Measurements from ENCODE around the gene ELP2.
A peak's percentile ranks its signal among the peaks of the same experiment; 100 is the strongest.

ELP2 gene

GRCh38 chr18:36217348-36217747 is 87.6 kb downstream of the ELP2 start:
- ChIA-PET CTCF (no interaction called here), POLR2A (no interaction called here)
- Histone ChIP-seq H3K27ac (ENCODE audit: extremely low read depth, low read depth, low read length) (no peak overlapping the region), H3K9me3 (ENCODE audit: control insufficient read depth, insufficient read depth, low read depth, low read length) (no peaks in the 10 kb centered on the region), H3K36me3 (ENCODE audit: control insufficient read depth in 2 of 2, insufficient read depth in 1 of 2, low read length in 2 of 2) (no peaks in the 10 kb centered on the region), H3K4me3 (ENCODE audit: low read depth, low read length) (no peak overlapping the region), H3K4me1 (ENCODE audit: control insufficient read depth, insufficient read depth, low read length) (no peaks in the 10 kb centered on the region)
- no peak for TF ChIP-seq ZBTB44 (tag by site-specific recombination; IDR thresholded peaks at IDR 0.05)
- no peak for TF ChIP-seq ZNF112 (tag by site-specific recombination; IDR thresholded peaks at IDR 0.05)
- TF ChIP-seq ELK4 (IDR thresholded peaks at IDR 0.05; ENCODE audit: borderline replicate concordance, low read depth, low read length) = no peak
- no peak for TF ChIP-seq KLF16 (tag by site-specific recombination; IDR thresholded peaks at IDR 0.05)
- TF ChIP-seq ZNF146 (tag by site-specific recombination; IDR thresholded peaks at IDR 0.05) = no peak

GRCh38 chr18:36229188-36229587 is 99.5 kb downstream of the ELP2 start:
- peaks cover 0 to 3% of the 10 kb centered on the region in 2 experiments; a peak in 1 of 3 replicates for H3K36me3 ChIP-seq (ENCODE audit: control insufficient read depth in 2 of 2, insufficient read depth in 1 of 2, low read length in 2 of 2)
- H3K4me3 ChIP-seq (ENCODE audit: low read depth, low read length) = no peak overlapping the region
- H3K9me3 ChIP-seq (ENCODE audit: control insufficient read depth, insufficient read depth, low read depth, low read length) = no peaks in the 10 kb centered on the region
- TF ChIP-seq TRIM28 (IDR thresholded peaks at IDR 0.05; ENCODE audit: borderline replicate concordance, low read length) (peak; percentile 99), ZNF626 (tag by site-specific recombination; IDR thresholded peaks at IDR 0.05) (0 out of 2 replicates have a peak, but pooled peaks have one; percentile 17), SETDB1 (IDR thresholded peaks at IDR 0.05; ENCODE audit: insufficient read length, low read length) (peak; percentile 99), ZNF791 (tag by site-specific recombination; IDR thresholded peaks at IDR 0.05) (peak; percentile 99), EGR2 (tag by site-specific recombination; IDR thresholded peaks at IDR 0.05; ENCODE audit: low read depth) (no peak), ZNF623 (tag by site-specific recombination; IDR thresholded peaks at IDR 0.05) (no peak)
- POLR2A ChIA-PET = no interaction called here
- CTCF ChIA-PET = no interaction called here
- H3K4me1 ChIP-seq (ENCODE audit: control insufficient read depth, insufficient read depth, low read length) = no peaks in the 10 kb centered on the region
- H3K27ac ChIP-seq (ENCODE audit: extremely low read depth, low read depth, low read length) = no peak overlapping the region
